HCT116 (cell line): ENCODE results near the gene ARHGEF19. TPM values are rescaled to one million over a fixed set of nuclear protein-coding genes. Genes with fewer than 3 reads are reported as not detected.

ENCODE experiments used
- ATAC-seq: fragments of 200-7000 bp; cut with Tn5 transposase; 2 replicates; pipeline ENCODE4 v1.9.1; 2020; ENCODE audit warnings: mild to moderate bottlenecking, moderate library complexity
- BruUV-seq: library from RNA; stranded (reverse); fragments of 400-500 nt; replicated peaks from 2 replicates; lab custom pipeline; 2021; lab: Mats Ljungman, UMichigan
- CTCF ChIA-PET: fragments of 300-600 bp; sonication (Branson Sonifier 250); formaldehyde crosslinking; loops from one replicate; lab custom pipeline; 2021; ENCODE audit warnings: antibody characterized with exemption; lab: Charles Lee
- POLR2A ChIA-PET: fragments of 300-600, 350-600 bp; sonication (Branson Sonifier 250); formaldehyde crosslinking; loops from one replicate; lab custom pipeline; 2021; ENCODE audit warnings: antibody characterized with exemption; lab: Charles Lee
- RAD21 ChIA-PET, 2 experiments: fragments of 300-600 bp; sonication (Branson Sonifier 250); formaldehyde crosslinking; loops; one replicate each; lab custom pipeline; 2023; ENCODE audit warnings: low total read pairs in 2 of 2; ENCODE audit not compliant: uncharacterized antibody in 2 of 2, unreplicated experiment in 2 of 2, low non-redundant PET in 1 of 2; lab: Charles Lee
- DNase-seq: peaks from one replicate; pipeline ENCODE4 v3.0.0-alpha.2; 2010; ENCODE audit warnings: low read depth, low spot score
- H2AFZ ChIP-seq: fragments of 200-600 bp; shearing (Covaris generic), sonication (generic); 2 replicates; pipeline ENCODE4 v1.6.1; 2017; ENCODE audit warnings: low read depth, mixed run types, mixed read lengths, antibody characterized with exemption, low read length; ENCODE audit not compliant: poor library complexity, severe bottlenecking
- H3K27ac ChIP-seq: 2 replicates; pipeline ENCODE4 v1.5.1; 2012; ENCODE audit warnings: low read depth, low read length
- H3K27me3 ChIP-seq: fragments of 200-600 bp; sonication (generic); 2 replicates; pipeline ENCODE4 v1.6.1; 2016; ENCODE audit warnings: mixed run types, low read length, mixed read lengths; ENCODE audit not compliant: insufficient read depth
- H3K36me3 ChIP-seq, 2 experiments: fragments of 200-500 bp in 1 of 2; fragments of 200-600 bp in 1 of 2; sonication (Bioruptor generic) in 1 of 2; sonication (generic) in 1 of 2; 2 replicates each; pipeline versions ENCODE4 v1.5.1 to v1.6.1; 2014 to 2016; ENCODE audit warnings: low read length in 2 of 2, inconsistent platforms in 1 of 2, mixed read lengths in 1 of 2, mixed run types in 1 of 2; ENCODE audit not compliant: insufficient read depth in 2 of 2, control insufficient read depth in 1 of 2
- H3K4me1 ChIP-seq, 2 experiments: fragments of 200-600 bp in 1 of 2; sonication (generic) in 1 of 2; 2 replicates each; pipeline versions ENCODE4 v1.5.1 to v1.6.1; 2012 to 2017; ENCODE audit warnings: low read length in 2 of 2, inconsistent platforms in 1 of 2, mild to moderate bottlenecking in 1 of 2, mixed read lengths in 1 of 2, mixed run types in 1 of 2, moderate library complexity in 1 of 2; ENCODE audit not compliant: insufficient read depth in 2 of 2, control insufficient read depth in 1 of 2
- H3K4me2 ChIP-seq: fragments of 200-600 bp; sonication (generic); 2 replicates; pipeline ENCODE4 v1.6.1; 2017; ENCODE audit warnings: mixed run types, low read length, mixed read lengths
- H3K4me3 ChIP-seq, 2 experiments: fragments of 200-600 bp in 1 of 2; sonication (generic) in 1 of 2; replicated peaks in 1 of 2; 2 replicates each; pipeline ENCODE4 v1.5.1; 2011 to 2016; ENCODE audit warnings: low read length in 2 of 2, control low read depth in 1 of 2, low read depth in 1 of 2, mild to moderate bottlenecking in 1 of 2, mixed read lengths in 1 of 2, mixed run types in 1 of 2
- H3K79me2 ChIP-seq: fragments of 200-600 bp; sonication (generic); 2 replicates; pipeline ENCODE4 v1.6.1; 2017; ENCODE audit warnings: mild to moderate bottlenecking, mixed run types, low read length, moderate library complexity, mixed read lengths; ENCODE audit not compliant: insufficient read depth
- H3K9ac ChIP-seq: fragments of 200-600 bp; sonication (generic); 2 replicates; pipeline ENCODE4 v1.6.1; 2016; ENCODE audit warnings: low read length, mixed read lengths
- H3K9me2 ChIP-seq: fragments of 200-600 bp; sonication (generic), shearing (Covaris generic); 2 replicates; pipeline ENCODE4 v1.6.1; 2017; ENCODE audit warnings: mixed run types, mild to moderate bottlenecking, moderate library complexity; ENCODE audit not compliant: insufficient read depth
- H3K9me3 ChIP-seq, 2 experiments: fragments of 200-500 bp in 1 of 2; fragments of 200-600 bp in 1 of 2; sonication (Bioruptor generic) in 1 of 2; sonication (generic) in 1 of 2; 2 replicates each; pipeline ENCODE4 v1.6.1; 2014 to 2017; ENCODE audit warnings: low read length in 2 of 2, mixed read lengths in 2 of 2, inconsistent platforms in 1 of 2, low read depth in 1 of 2, mild to moderate bottlenecking in 1 of 2, mixed run types in 1 of 2, moderate library complexity in 1 of 2; ENCODE audit not compliant: control insufficient read depth in 1 of 2, insufficient read depth in 1 of 2
- H4K20me1 ChIP-seq: fragments of 200-600 bp; sonication (generic), shearing (Covaris generic); 2 replicates; pipeline ENCODE4 v1.6.1; 2017; ENCODE audit warnings: mixed run types, mild to moderate bottlenecking, moderate library complexity; ENCODE audit not compliant: insufficient read depth
- ATF3 ChIP-seq: IDR thresholded peaks from 2 replicates; pipeline ENCODE4 v1.6.1; 2012
- CEBPB ChIP-seq: IDR thresholded peaks from 2 replicates; pipeline ENCODE4 v1.6.1; 2012; ENCODE audit warnings: low read depth
- EZH2phosphoT487 ChIP-seq: fragments of 200-600 bp; IDR thresholded peaks from 2 replicates; pipeline ENCODE4 v1.6.1; 2018; ENCODE audit warnings: antibody characterized with exemption, borderline replicate concordance
- FOSL1 ChIP-seq: IDR thresholded peaks from 2 replicates; pipeline ENCODE4 v1.6.1; 2012; ENCODE audit warnings: low read depth
- JUND ChIP-seq: IDR thresholded peaks from 2 replicates; pipeline ENCODE4 v1.6.1; 2012
- POLR2A ChIP-seq: IDR thresholded peaks from 2 replicates; pipeline ENCODE4 v1.7.0; 2011; ENCODE audit warnings: borderline replicate concordance; ENCODE audit not compliant: insufficient read depth, insufficient read length; ENCODE audit errors: extremely low read depth
- REST ChIP-seq: IDR thresholded peaks from 2 replicates; pipeline ENCODE4 v1.6.1; 2012; ENCODE audit warnings: low read depth
- SP1 ChIP-seq: IDR thresholded peaks from 2 replicates; pipeline ENCODE4 v1.6.1; 2012; ENCODE audit warnings: low read depth
- TCF7L2 ChIP-seq: IDR thresholded peaks from 2 replicates; pipeline ENCODE4 v1.7.0; 2011; ENCODE audit warnings: borderline replicate concordance, inconsistent platforms; ENCODE audit not compliant: insufficient read depth, insufficient read length; ENCODE audit errors: extremely low read depth
- YY1 ChIP-seq: IDR thresholded peaks from 2 replicates; pipeline ENCODE4 v1.6.1; 2011; ENCODE audit warnings: low read length, low read depth, moderate library complexity, mild to moderate bottlenecking; ENCODE audit not compliant: insufficient replicate concordance; ENCODE audit errors: extremely low read depth
- intact Hi-C: fragments of 100-400 bp; cut with micrococcal nuclease; formaldehyde crosslinking; loops from 2 replicates; pipeline ENCODE4 v1.10.0; 2022
- total RNA-seq: library from RNA; stranded (reverse); gene quantifications from one replicate; pipeline ENCODE4 v1.2.1, GENCODE V29; 2021; ENCODE audit not compliant: unreplicated experiment

ARHGEF19 gene
- total RNA-seq, 1 experiment from 2014 or later = 59.7 TPM

GRCh38 chr1:16233431-16233830 is 21.0 kb upstream of the ARHGEF19 start:
- no TSS peak for BruUV-seq
- H3K9me2 ChIP-seq = no peaks in the 10 kb centered on the region
- CTCF ChIA-PET = no interaction called here

DNA sequence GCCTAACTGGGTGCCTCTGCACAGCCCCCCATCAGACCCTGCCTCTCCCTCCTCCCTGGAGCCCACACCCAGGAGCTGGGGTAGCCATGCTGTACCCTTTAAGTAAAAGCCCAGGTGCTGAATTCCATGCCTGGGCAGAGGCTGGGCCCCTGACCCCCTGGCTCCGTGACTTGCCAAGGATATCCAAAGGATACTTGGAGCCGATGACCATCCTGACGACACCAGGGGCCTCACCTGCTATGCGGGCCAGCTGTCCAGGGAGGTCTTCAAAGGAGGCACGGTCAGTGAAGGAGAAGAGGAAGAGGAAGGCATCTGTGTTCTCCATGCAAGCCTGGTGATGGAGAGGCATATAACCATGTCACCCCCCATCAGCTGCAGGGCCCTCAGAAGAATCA is 19.9 kb upstream of the ARHGEF19 start:
- Histone ChIP-seq H3K4me2 (no peak overlapping the region), H2AFZ (no peak overlapping the region), H3K36me3 (no peaks in the 10 kb centered on the region), H3K4me3 (no peak overlapping the region), H3K9me2 (no peaks in the 10 kb centered on the region), H3K79me2 (no peaks in the 10 kb centered on the region; the same call in 1 of the 2 replicates), H4K20me1 (no peaks in the 10 kb centered on the region), H3K4me1 (peaks cover 10 to 24% of the 10 kb centered on the region in 2 experiments), H3K9ac (no peak overlapping the region), H3K27ac (no peak overlapping the region; the same call in 1 of the 2 replicates), H3K27me3 (no peaks in the 10 kb centered on the region), H3K9me3 (no peaks in the 10 kb centered on the region)
- TF ChIP-seq SP1 = no peak
- TF ChIP-seq ATF3 = no peak
- no peak for TF ChIP-seq EZH2phosphoT487
- no peak for TF ChIP-seq REST
- TF ChIP-seq POLR2A = no peak
- no peak for TF ChIP-seq CEBPB
- no peak for TF ChIP-seq FOSL1
- no peak for TF ChIP-seq YY1
- DNase-seq = no peak
- RAD21 ChIA-PET = no interaction called here
- POLR2A ChIA-PET = interaction anchor here (1.2 kb wide), 1 partner anchor 15 kb away, joined by 3 read pairs; no protein-coding TSS in a partner anchor
- intact Hi-C loops = no loop called here
- no peak for ATAC-seq
- no TSS peak for BruUV-seq
- CTCF ChIA-PET = no interaction called here

More at GRCh38 chr1:16233431-16233830, 21.0 kb upstream of the ARHGEF19 start:
- Histone ChIP-seq H3K27me3 (no peaks in the 10 kb centered on the region), H2AFZ (no peak overlapping the region), H3K9ac (no peak overlapping the region), H3K4me1 (peaks cover 16 to 33% of the 10 kb centered on the region in 2 experiments), H3K27ac (no peak overlapping the region), H3K79me2 (no peaks in the 10 kb centered on the region; the same call in 1 of the 2 replicates), H4K20me1 (no peaks in the 10 kb centered on the region), H3K4me2 (no peak overlapping the region), H3K36me3 (no peaks in the 10 kb centered on the region), H3K4me3 (no peak overlapping the region), H3K9me3 (no peaks in the 10 kb centered on the region)
- ATAC-seq (no peak), DNase-seq (no peak)
- RAD21 ChIA-PET = interaction anchor here in 1 of 2 experiments (0.6 kb wide), 1 partner anchor 155 kb away, joined by 3 read pairs; no protein-coding TSS in a partner anchor
- POLR2A ChIA-PET = no interaction called here
- TF ChIP-seq FOSL1 (no peak), TCF7L2 (no peak), JUND (no peak)
- intact Hi-C loops = no loop called here
